ENCODE data around the gene MUC6. TPM values are rescaled to one million over a fixed set of nuclear protein-coding genes. Genes with fewer than 3 reads are reported as not detected.

Gene MUC6
- total and polyA plus RNA-seq, 10 of the 15 experiments (the other 5 are each of a cell fraction or from before 2014, with no cell fraction given) = 0.03 TPM; not detected in 8

- Histone ChIP-seq H3K27ac (ENCODE audit: control insufficient read depth, insufficient read depth) (no peak overlapping the region), H3K4me2 (ENCODE audit: control insufficient read depth, insufficient read depth) (no peak overlapping the region), H3K9me3 (replicated peaks; ENCODE audit: control insufficient read depth, insufficient read depth, low read length) (no peaks in the 10 kb centered on the region), H3K4me1 (ENCODE audit: control insufficient read depth, insufficient read depth, low read length) (no peaks in the 10 kb centered on the region), H3K79me2 (ENCODE audit: control insufficient read depth, insufficient read depth, low read length) (no peaks in the 10 kb centered on the region), H2AFZ (ENCODE audit: control insufficient read depth, low read depth, low read length) (no peak overlapping the region), H4K20me1 (ENCODE audit: control insufficient read depth, insufficient read depth) (no peaks in the 10 kb centered on the region), H3K4me3 (no peak overlapping the region), H3K9ac (ENCODE audit: control insufficient read depth, insufficient read depth, low read length) (no peak overlapping the region), H3K36me3 (ENCODE audit: control insufficient read depth in 2 of 2, insufficient read depth in 2 of 2, low read length in 1 of 2) (peaks cover 6 to 24% of the 10 kb centered on the region in 2 experiments; a peak in 3 of 4 replicates), H3K27me3 (replicated peaks in 1 of 2; ENCODE audit: control insufficient read depth in 2 of 2, insufficient read depth in 2 of 2, low read length in 1 of 2) (no peaks in the 10 kb centered on the region)
- SMC1A ChIA-PET (ENCODE audit: uncharacterized antibody, unreplicated experiment) = no interaction called here
- TF ChIP-seq NRF1 (conservative IDR thresholded peaks at IDR 0.05; ENCODE audit: low read depth, low read length) = no peak
- peak; percentile 19; the same call in 1 of the 2 replicates for TF ChIP-seq RUNX3 (IDR thresholded peaks at IDR 0.05; ENCODE audit: low read length)
- no peak for TF ChIP-seq ATF3 (IDR thresholded peaks at IDR 0.05; ENCODE audit: borderline replicate concordance, extremely low read depth, low read depth, low read length)
- no peak for TF ChIP-seq EP300 (IDR thresholded peaks at IDR 0.05; ENCODE audit: borderline replicate concordance in 1 of 2, control insufficient read depth in 1 of 2, low read depth in 2 of 2, low read length in 2 of 2)
- ATAC-seq (no peak), DNase-seq (ENCODE audit: low read depth, low spot score) (no peak), FAIRE-seq (no peak)
- POLR2A ChIA-PET = no interaction called here
- RAD21 ChIA-PET (ENCODE audit: unreplicated experiment) = no interaction called here
- in situ Hi-C loops (cut with MboI) = no loop called here
- WGBS (ENCODE audit: insufficient coverage, insufficient replicate concordance, low lambda C conversion rate, missing lambda C conversion rate) = 80% methylated on average over 26 of the region's 26 CpGs
- no TSS peak for BruUV-seq (replicated peaks)
- intact Hi-C loops (cut with micrococcal nuclease; ENCODE audit: unreplicated experiment) = no loop called here
- CTCF ChIA-PET = no interaction called here
Observed at GRCh38 chr11:970319-970871, 66.1 kb downstream of the MUC6 start.

GRCh38 chr11:969651-970205 lies 66.8 kb downstream of the MUC6 start:
- WGBS (ENCODE audit: insufficient coverage, insufficient replicate concordance, low lambda C conversion rate, missing lambda C conversion rate) = 90% methylated on average over 9 of the region's 9 CpGs
- Histone ChIP-seq H2AFZ (ENCODE audit: control insufficient read depth, low read depth, low read length) (no peak overlapping the region), H3K36me3 (ENCODE audit: control insufficient read depth in 2 of 2, insufficient read depth in 2 of 2, low read length in 1 of 2) (peaks cover 9 to 23% of the 10 kb centered on the region in 2 experiments; a peak in 3 of 4 replicates), H3K4me2 (ENCODE audit: control insufficient read depth, insufficient read depth) (no peak overlapping the region), H3K9ac (ENCODE audit: control insufficient read depth, insufficient read depth, low read length) (no peak overlapping the region), H4K20me1 (ENCODE audit: control insufficient read depth, insufficient read depth) (no peaks in the 10 kb centered on the region), H3K4me3 (no peak overlapping the region), H3K27me3 (replicated peaks in 1 of 2; ENCODE audit: control insufficient read depth in 2 of 2, insufficient read depth in 2 of 2, low read length in 1 of 2) (no peaks in the 10 kb centered on the region), H3K27ac (ENCODE audit: control insufficient read depth, insufficient read depth) (no peak overlapping the region), H3K4me1 (ENCODE audit: control insufficient read depth, insufficient read depth, low read length) (no peaks in the 10 kb centered on the region), H3K9me3 (replicated peaks; ENCODE audit: control insufficient read depth, insufficient read depth, low read length) (no peaks in the 10 kb centered on the region), H3K79me2 (ENCODE audit: control insufficient read depth, insufficient read depth, low read length) (no peaks in the 10 kb centered on the region)
- BruUV-seq (replicated peaks) = no TSS peak
- RAD21 ChIA-PET (ENCODE audit: unreplicated experiment) = no interaction called here
- SMC1A ChIA-PET (ENCODE audit: uncharacterized antibody, unreplicated experiment) = no interaction called here
- POLR2A ChIA-PET = no interaction called here
- FAIRE-seq = no peak
- CTCF ChIA-PET = no interaction called here
- TF ChIP-seq LARP7 (IDR thresholded peaks at IDR 0.05) (no peak), POLR2AphosphoS2 (IDR thresholded peaks at IDR 0.05; ENCODE audit: low read depth, low read length) (no peak), JUNB (IDR thresholded peaks at IDR 0.05) (no peak), CREM (IDR thresholded peaks at IDR 0.05; ENCODE audit: low read depth) (no peak), PML (IDR thresholded peaks at IDR 0.05; ENCODE audit: low read length) (no peak), YY1 (IDR thresholded peaks at IDR 0.05; ENCODE audit: low read depth, low read length) (no peak), MYB (IDR thresholded peaks at IDR 0.05; ENCODE audit: borderline replicate concordance, low read depth, low read length) (no peak), TBL1XR1 (IDR thresholded peaks at IDR 0.05; ENCODE audit: low read depth, low read length) (no peak), RAD21 (IDR thresholded peaks at IDR 0.05; ENCODE audit: insufficient read depth, low read depth, low read length) (no peak), BMI1 (IDR thresholded peaks at IDR 0.05; ENCODE audit: borderline replicate concordance) (no peak), NFXL1 (IDR thresholded peaks at IDR 0.05; ENCODE audit: borderline replicate concordance) (no peak), EGR1 (IDR thresholded peaks at IDR 0.05; ENCODE audit: borderline replicate concordance in 1 of 2, low read depth in 2 of 2, low read length in 2 of 2) (no peak)
- DNase-seq (ENCODE audit: low read depth, low spot score) = no peak
- ATAC-seq = no peak
- in situ Hi-C loops (cut with MboI) = no loop called here
- intact Hi-C loops (cut with micrococcal nuclease; ENCODE audit: unreplicated experiment) = no loop called here
